T-helper 17 cell (primary cell): ENCODE measurements around the gene SECISBP2L. TPM values are rescaled to one million over a fixed set of nuclear protein-coding genes. Genes with fewer than 3 reads are reported as not detected.
A peak's percentile ranks its signal among the peaks of the same experiment; 100 is the strongest.

Experiments
- ATAC-seq: fragments of 150-1000 bp; cut with Tn5 transposase; 2 replicates; pipeline ENCODE4 v1.10.0; 2021; ENCODE audit warnings: mild to moderate bottlenecking, moderate library complexity
- DNase-seq, 3 donors: peaks; one replicate each; pipeline versions ENCODE4 v3.0.0 to v3.0.0-alpha.2; 2020 to 2021
- H3K9me3 ChIP-seq: one replicate; pipeline ENCODE4 v1.7.0; 2013; ENCODE audit warnings: low read length, mild to moderate bottlenecking; ENCODE audit not compliant: control insufficient read depth, poor library complexity, severe bottlenecking
- H3K27ac Mint-ChIP-seq: one replicate; pipeline ENCODE4 v1.8.0; 2022; ENCODE audit warnings: mild to moderate bottlenecking, moderate library complexity, mixed read lengths
- H3K27me3 Mint-ChIP-seq: one replicate; pipeline ENCODE4 v1.8.0; 2022; ENCODE audit warnings: mixed read lengths
- H3K36me3 Mint-ChIP-seq: one replicate; pipeline ENCODE4 v1.8.0; 2022; ENCODE audit warnings: low read depth, mixed read lengths
- H3K4me1 Mint-ChIP-seq: one replicate; pipeline ENCODE4 v1.8.0; 2022; ENCODE audit warnings: mild to moderate bottlenecking, mixed read lengths
- H3K4me3 Mint-ChIP-seq: one replicate; pipeline ENCODE4 v1.8.0; 2022; ENCODE audit warnings: mild to moderate bottlenecking, moderate library complexity, mixed read lengths
- total RNA-seq, 4 donors: library from RNA in 2 of 4; stranded (reverse) in 2 of 4; gene quantifications; one replicate each; pipeline ENCODE4 v1.2.3 and lab custom pipeline; 2022 to 2026

SECISBP2L gene
- total RNA-seq, 2 donors from 2014 or later, result 49.4 to 56.8 TPM

DNA sequence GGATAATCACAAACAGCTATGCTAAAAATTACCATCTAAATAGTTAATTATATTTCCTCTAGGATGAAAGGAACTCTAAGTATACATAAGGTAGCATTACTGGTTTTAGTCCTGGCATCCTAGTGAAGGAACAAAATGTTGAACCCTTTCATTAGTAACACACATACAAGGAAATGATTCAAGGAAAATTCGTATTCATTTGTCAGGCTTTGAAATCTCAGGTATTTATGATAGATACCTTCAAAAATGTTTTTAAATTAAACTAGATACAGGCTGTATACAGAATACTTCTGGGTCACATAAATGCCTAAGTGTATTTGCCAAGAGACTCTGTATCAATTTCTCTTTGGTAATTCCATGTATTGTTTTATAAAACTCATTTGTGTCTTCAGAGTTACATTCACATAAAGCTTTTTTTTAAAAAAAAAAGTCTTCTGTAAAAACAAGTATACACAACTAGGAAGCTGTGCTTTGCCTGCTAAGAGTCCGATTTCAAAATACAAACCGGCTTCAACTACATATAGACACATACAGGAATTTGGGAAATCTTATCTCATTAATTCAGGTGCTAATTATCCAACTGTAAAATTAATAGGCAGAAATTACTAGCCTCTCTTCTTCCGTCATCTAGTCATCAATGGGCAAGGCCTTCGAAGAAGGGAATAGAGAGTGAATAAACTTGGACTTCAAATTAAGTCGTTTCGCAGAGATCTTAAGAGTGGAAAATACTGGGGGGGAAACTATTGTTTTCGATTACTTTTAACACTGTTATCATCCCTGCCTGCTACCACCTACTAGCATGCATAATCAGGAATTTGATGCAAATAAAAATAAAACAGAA is 1.3 kb downstream of the SECISBP2L start:
- Mint-ChIP-seq H3K4me3 (peak overlapping the region; percentile 97), H3K27ac (peak overlapping the region; percentile 78), H3K4me1 (peaks cover 29% of the 10 kb centered on the region), H3K27me3 (no peaks in the 10 kb centered on the region), H3K36me3 (peaks cover 2% of the 10 kb centered on the region)
- no peaks in the 10 kb centered on the region for H3K9me3 ChIP-seq
- ATAC-seq (no peak), DNase-seq (no peak)

DNA sequence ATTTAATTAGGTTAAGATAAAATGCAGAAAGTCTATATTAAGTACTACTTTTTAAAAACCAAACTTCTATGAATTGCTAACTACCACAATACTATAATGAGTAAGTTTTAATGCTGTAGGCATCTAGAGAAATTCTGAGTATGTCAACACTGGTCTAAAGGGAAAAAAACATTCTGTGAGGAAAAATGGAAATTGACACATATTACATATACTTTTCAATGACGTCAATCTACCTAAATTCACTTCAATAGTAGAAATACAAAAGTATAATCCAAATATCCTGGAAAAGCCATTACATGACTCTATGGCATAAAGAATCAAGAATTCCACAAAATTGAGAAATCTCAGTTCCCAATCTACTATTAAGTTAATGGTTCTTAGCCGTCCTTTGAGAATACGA is 2.2 kb downstream of the SECISBP2L start:
- no peak for ATAC-seq
- peaks cover 29% of the 10 kb centered on the region for H3K4me1 Mint-ChIP-seq
- H3K36me3 Mint-ChIP-seq, result peaks cover 2% of the 10 kb centered on the region
- H3K4me3 Mint-ChIP-seq, result no peak overlapping the region
- no peak for DNase-seq
- H3K27ac Mint-ChIP-seq, result no peak overlapping the region
- H3K27me3 Mint-ChIP-seq, result no peaks in the 10 kb centered on the region
- H3K9me3 ChIP-seq, result no peaks in the 10 kb centered on the region

DNA sequence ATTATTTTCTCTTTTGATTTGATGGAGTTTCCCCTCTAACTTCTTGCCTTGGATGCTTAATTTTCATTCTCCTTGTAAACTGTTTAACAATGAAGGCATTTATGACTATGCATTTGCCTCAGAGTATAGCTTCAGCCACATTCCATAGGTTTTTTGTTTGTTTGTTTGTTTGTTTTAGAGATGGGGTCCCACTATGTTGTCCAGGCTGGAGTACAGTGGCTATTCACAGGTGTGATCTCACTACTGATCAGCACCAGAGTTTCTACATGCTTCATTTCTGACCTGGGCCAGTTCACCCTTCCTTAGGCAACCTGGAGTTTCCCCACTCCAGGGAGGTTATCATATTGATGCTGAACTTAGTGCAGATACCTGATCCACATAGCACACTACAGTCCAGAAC is 4.1 kb downstream of the SECISBP2L start:
- no peak overlapping the region for H3K4me3 Mint-ChIP-seq
- no peaks in the 10 kb centered on the region for H3K27me3 Mint-ChIP-seq
- no peak overlapping the region for H3K27ac Mint-ChIP-seq
- H3K9me3 ChIP-seq, result no peaks in the 10 kb centered on the region
- peaks cover 2% of the 10 kb centered on the region for H3K36me3 Mint-ChIP-seq
- H3K4me1 Mint-ChIP-seq, result peaks cover 32% of the 10 kb centered on the region
- no peak for DNase-seq
- ATAC-seq, result no peak

DNA sequence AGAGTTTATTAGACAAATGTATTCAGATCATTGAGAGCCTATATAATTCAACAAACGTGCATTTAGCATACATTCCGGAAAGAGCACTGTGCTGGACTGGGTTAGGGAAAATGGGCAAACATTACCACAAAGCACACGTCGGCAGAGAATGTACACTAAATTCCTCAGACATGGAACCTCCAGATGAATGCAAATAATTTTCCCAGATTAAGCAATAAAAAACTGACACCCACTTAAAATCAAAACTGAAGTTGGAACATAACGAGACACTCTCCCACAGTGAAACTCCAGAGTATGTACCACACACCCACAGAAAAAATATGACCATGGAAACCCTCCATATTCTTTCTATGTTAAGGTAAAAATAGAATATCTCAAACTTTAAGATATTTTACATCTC is 4.8 kb downstream of the SECISBP2L start:
- peaks cover 2% of the 10 kb centered on the region for H3K36me3 Mint-ChIP-seq
- H3K4me3 Mint-ChIP-seq, result no peak overlapping the region

DNA sequence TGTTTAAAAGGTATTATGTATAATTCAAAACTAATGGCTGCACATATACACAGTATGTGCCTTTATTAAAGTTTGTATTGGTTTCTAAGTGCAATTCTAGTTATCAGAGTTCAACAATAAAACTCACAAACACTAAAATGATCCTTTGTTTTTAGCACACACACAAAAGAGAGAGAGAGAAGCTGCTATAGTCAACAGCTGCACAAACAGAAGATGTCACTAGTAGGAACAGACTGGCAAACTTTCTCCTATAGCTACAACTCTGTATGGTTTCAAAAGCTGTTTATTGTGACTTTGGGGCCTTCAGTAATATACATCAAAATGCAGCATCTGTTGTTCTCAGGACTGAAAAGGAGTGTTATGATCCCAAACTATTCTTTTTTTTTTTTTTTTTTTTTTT is 6.1 kb downstream of the SECISBP2L start:
- no peak for DNase-seq
- no peaks in the 10 kb centered on the region for H3K27me3 Mint-ChIP-seq
- no peak for ATAC-seq
- peaks cover 2% of the 10 kb centered on the region for H3K36me3 Mint-ChIP-seq
- no peaks in the 10 kb centered on the region for H3K9me3 ChIP-seq
- H3K4me3 Mint-ChIP-seq, result no peak overlapping the region
- H3K27ac Mint-ChIP-seq, result no peak overlapping the region
- peaks cover 26% of the 10 kb centered on the region for H3K4me1 Mint-ChIP-seq

More for the DNA sequence above, 4.8 kb downstream of the SECISBP2L start:
- no peaks in the 10 kb centered on the region for H3K27me3 Mint-ChIP-seq
- peaks cover 29% of the 10 kb centered on the region for H3K4me1 Mint-ChIP-seq
- no peak for ATAC-seq
- no peak overlapping the region for H3K27ac Mint-ChIP-seq
- no peaks in the 10 kb centered on the region for H3K9me3 ChIP-seq
- no peak for DNase-seq

DNA sequence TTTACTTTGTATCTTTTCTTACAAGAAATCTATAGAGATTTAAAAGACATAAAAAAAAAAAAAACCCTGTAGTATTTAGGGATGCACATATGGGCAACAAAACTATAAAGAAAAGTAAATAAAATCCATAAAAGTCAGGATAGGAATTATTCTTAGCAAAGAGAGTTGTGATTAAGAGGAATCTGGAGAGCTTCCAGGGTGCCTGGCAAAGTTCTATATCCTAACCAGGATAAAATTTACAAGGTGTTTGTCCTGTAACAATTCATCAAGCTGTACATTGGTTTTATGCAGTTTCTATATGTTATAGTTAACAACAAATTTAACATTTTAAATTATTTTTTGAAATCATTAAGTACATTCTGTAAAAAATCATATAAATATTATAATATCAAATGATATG is 7.9 kb downstream of the SECISBP2L start:
- Mint-ChIP-seq H3K36me3 (peaks cover 2% of the 10 kb centered on the region), H3K27me3 (no peaks in the 10 kb centered on the region), H3K4me1 (peaks cover 22% of the 10 kb centered on the region), H3K4me3 (no peak overlapping the region), H3K27ac (no peak overlapping the region)
- no peaks in the 10 kb centered on the region for H3K9me3 ChIP-seq
- ATAC-seq, result no peak
- no peak for DNase-seq

DNA sequence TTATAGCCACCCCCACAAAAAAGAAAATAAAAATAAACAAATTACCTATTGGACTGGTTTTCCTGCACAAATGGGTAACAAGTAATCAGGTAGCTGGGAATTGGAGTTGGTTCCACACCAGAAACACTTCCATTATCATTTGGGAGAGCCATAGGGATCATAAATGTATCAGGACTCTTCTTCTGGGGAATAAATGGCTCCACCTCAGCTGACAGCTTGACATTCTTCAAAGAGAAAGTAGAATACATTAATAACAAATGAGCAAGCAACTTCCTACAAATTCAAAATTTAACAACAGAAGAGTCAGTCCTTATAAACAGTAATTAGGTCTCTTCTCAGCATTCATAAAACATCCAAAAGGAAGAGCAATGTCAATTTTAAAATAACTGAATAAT is 8.7 kb downstream of the SECISBP2L start:
- Mint-ChIP-seq H3K27me3 (no peaks in the 10 kb centered on the region), H3K4me3 (no peak overlapping the region), H3K4me1 (peaks cover 22% of the 10 kb centered on the region), H3K36me3 (peaks cover 2% of the 10 kb centered on the region), H3K27ac (no peak overlapping the region)
- no peak for DNase-seq
- H3K9me3 ChIP-seq, result no peaks in the 10 kb centered on the region
- no peak for ATAC-seq

DNA sequence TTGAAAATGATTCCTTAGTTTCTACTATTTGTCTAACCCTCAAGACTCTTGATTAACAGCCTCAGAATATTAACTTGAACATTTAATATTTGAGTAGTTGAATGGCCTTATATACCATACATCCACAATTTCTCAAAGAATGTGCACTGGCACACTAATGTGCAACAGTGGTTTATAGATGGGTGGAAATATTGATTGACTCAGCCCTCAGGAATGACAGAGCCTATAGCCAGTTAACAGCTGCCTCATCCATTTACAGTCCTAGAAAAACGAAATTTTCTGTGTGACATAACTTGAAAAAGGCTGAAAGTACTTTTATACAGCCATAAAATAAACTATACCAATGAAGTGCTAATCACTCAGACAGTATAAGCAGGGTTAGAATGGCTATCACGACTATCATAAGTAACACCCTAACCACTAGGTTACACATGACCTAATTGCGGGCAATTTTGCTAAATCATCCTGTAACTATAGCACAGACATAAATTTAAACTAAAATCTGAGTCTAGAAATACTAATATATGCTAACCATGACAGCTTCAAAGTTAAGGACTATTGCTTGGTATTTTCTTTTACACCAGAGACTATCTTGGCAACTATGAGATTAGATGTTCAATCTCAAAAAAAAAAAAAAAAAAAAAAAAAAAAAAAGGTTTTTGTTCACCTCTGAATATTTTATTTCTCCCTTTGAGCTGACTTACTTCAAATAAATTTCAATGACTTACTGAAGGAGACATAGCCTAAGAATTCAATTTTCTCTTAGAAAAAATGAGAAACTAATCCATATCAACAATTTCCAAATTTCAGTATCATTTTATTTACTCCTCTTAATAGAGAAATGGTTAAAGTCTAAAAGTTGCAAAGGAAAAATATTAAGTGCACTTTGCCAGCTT is 9.3 kb downstream of the SECISBP2L start:
- no peaks in the 10 kb centered on the region for H3K9me3 ChIP-seq
- H3K4me3 Mint-ChIP-seq, result no peak overlapping the region
- H3K27ac Mint-ChIP-seq, result no peak overlapping the region
- H3K27me3 Mint-ChIP-seq, result no peaks in the 10 kb centered on the region
- H3K36me3 Mint-ChIP-seq, result peaks cover 2% of the 10 kb centered on the region
- peaks cover 17% of the 10 kb centered on the region for H3K4me1 Mint-ChIP-seq
- ATAC-seq (peak; percentile 46), DNase-seq (no peak)

DNA sequence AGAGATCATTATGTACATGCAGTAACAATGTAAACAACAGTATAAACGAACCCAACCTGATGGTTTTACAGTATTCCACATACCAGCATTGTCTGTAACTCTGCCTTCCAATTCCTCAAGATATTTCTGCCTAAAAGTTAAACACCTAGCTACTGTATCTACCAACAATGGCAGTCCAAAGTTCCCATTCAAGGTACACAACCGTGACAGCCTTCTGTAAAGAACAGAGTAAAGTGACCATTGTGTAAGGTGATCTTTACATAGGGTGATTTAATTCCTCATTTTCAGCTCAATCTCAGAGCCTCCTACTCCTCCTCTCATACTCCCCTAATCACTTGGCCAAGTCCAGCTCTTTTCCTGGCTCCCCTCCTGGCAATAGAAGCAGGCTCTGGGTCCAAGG is 10.4 kb downstream of the SECISBP2L start:
- ATAC-seq (no peak), DNase-seq (no peak)
- no peak overlapping the region for H3K27ac Mint-ChIP-seq
- no peaks in the 10 kb centered on the region for H3K27me3 Mint-ChIP-seq
- no peaks in the 10 kb centered on the region for H3K9me3 ChIP-seq
- peaks cover 2% of the 10 kb centered on the region for H3K36me3 Mint-ChIP-seq
- H3K4me3 Mint-ChIP-seq, result no peak overlapping the region
- peaks cover 12% of the 10 kb centered on the region for H3K4me1 Mint-ChIP-seq

DNA sequence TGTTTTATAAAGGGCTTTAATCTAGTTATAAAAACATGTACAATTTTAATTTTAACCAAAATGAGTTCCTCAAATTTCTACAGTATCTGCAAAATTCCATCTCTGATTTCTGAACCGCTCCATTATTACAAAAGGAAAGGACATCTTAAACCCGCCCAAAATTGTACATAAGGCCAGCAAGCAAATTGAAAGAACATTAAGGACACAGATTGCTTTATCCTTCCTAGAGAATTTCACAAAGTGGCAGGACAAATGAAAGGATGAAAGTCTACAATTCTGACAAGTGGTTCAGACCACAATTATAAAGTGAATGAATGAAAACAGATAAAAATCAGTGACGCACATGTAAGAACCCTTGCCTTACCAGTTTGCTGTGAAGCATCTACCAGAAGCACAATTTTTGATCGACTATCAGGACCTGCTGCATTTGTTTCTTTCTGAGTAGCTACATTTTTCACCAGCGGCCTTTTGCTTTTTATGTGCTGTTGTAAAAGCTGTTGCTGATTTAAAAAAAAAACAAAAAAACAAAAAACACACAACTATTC is 13.6 kb downstream of the SECISBP2L start:
- Mint-ChIP-seq H3K36me3 (peaks cover 11% of the 10 kb centered on the region), H3K4me1 (peaks cover 8% of the 10 kb centered on the region), H3K4me3 (no peak overlapping the region), H3K27ac (no peak overlapping the region), H3K27me3 (no peaks in the 10 kb centered on the region)
- DNase-seq (no peak), ATAC-seq (no peak)
- H3K9me3 ChIP-seq, result no peaks in the 10 kb centered on the region

DNA sequence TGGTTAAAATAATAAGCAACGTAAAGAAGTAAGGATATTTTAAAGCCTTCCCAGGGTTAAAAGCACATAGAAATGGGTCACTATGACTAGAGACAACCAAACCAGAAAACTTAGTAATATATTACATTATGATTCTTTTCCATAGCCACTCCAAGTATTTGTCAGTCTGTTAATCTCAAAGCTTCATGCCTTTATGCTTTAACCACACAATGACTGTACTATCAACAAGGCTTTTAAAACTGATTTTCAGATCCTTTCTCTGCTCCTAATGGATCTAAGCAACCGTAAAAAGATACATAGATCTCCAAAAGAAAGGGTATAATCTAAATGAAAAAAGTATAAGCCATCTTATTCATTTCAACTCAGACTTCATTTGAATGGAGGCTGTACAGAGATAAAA is 14.4 kb downstream of the SECISBP2L start:
- ATAC-seq (no peak), DNase-seq (no peak)
- H3K36me3 Mint-ChIP-seq, result peaks cover 11% of the 10 kb centered on the region
- no peak overlapping the region for H3K27ac Mint-ChIP-seq
- no peak overlapping the region for H3K4me3 Mint-ChIP-seq
- H3K9me3 ChIP-seq, result no peaks in the 10 kb centered on the region
- H3K27me3 Mint-ChIP-seq, result no peaks in the 10 kb centered on the region
- H3K4me1 Mint-ChIP-seq, result peaks cover 6% of the 10 kb centered on the region

DNA sequence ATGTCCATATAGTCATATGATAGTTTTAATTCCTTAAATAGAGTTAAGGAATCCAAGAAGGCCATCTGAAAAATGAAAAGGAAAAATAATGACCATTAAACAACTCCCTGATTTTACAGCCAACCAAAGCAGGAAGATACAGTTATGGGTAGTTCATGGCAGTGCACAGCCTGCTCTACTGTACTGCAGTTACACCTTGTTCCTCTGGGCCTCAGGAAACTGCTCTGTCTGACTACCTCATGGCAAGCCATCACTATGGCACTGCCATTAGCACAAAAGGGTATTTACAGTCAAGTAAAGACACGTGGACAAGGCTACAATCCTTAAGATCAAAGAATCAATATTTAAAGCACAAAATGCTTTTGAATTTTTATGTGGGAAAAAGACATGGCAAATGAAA is 19.5 kb downstream of the SECISBP2L start:
- peaks cover 9% of the 10 kb centered on the region for H3K36me3 Mint-ChIP-seq
- ATAC-seq, result no peak
- H3K4me1 Mint-ChIP-seq, result peaks cover 3% of the 10 kb centered on the region

DNA sequence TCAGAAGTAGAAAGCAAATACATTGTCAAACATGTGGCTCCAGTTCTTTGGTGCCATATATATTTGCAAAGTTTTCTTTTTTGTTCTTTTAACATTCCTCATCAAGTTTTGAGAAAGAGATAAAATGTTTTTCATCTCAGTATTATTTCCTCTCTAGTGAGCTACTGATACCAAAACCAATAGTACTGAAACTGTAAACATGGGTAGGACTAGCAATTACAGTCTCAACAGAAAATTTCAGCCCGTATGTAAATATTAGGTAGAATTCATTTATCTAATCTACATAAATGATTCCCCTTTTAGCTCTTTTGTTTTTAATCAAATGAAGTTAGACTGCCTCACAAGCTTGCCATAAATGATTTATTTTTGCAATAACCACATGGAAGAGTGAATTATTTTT is 21.4 kb downstream of the SECISBP2L start:
- no peaks in the 10 kb centered on the region for H3K9me3 ChIP-seq
- DNase-seq (no peak), ATAC-seq (no peak)
- H3K4me1 Mint-ChIP-seq, result peaks cover 6% of the 10 kb centered on the region
- no peaks in the 10 kb centered on the region for H3K27me3 Mint-ChIP-seq
- peaks cover 8% of the 10 kb centered on the region for H3K36me3 Mint-ChIP-seq
- H3K4me3 Mint-ChIP-seq, result no peak overlapping the region
- H3K27ac Mint-ChIP-seq, result peak overlapping the region; percentile 51

More for the DNA sequence above, 19.5 kb downstream of the SECISBP2L start:
- no peak for DNase-seq
- H3K4me3 Mint-ChIP-seq, result no peak overlapping the region
- H3K9me3 ChIP-seq, result no peaks in the 10 kb centered on the region
- no peaks in the 10 kb centered on the region for H3K27me3 Mint-ChIP-seq
- H3K27ac Mint-ChIP-seq, result no peak overlapping the region
